NB4 (cell line): ENCODE results near the gene OSBP2.

ENCODE experiments used
- POLR2A ChIP-seq: IDR thresholded peaks from 2 replicates; pipeline ENCODE4 v1.6.1; 2011; ENCODE audit warnings: mild to moderate bottlenecking; ENCODE audit not compliant: insufficient read length; ENCODE audit errors: extremely low read depth
- TF ChIP-seq, protein P1 (sequence below): IDR thresholded peaks from one replicate; pipeline ENCODE4 v1.5.1; 2012; ENCODE audit warnings: low read depth, low read length
- TF ChIP-seq, protein P2 (sequence below): IDR thresholded peaks from 2 replicates; pipeline ENCODE4 v1.6.1; 2011; ENCODE audit warnings: low read depth, low read length

DNA sequence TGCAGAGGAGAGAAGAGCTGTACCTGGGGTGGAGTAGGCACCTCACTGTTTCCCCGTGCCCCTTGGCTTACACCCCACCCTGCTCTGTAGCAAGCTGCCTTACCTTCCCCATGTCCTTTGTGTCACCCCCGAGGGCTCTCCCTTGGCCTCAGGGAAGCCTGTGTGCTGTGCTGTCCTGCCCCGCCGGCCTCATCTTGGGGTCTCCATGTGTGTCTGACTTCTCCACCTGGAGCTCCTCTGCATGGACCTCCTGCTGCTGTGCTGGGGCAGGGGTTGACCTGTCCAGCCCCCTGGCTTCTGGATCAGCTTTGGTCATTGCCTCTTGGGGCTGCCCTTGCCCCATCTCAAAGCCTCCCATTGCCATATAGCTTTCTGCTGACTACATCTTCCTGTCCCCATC, 59.8 kb downstream of the OSBP2 start:
- TF ChIP-seq, protein P1, sequence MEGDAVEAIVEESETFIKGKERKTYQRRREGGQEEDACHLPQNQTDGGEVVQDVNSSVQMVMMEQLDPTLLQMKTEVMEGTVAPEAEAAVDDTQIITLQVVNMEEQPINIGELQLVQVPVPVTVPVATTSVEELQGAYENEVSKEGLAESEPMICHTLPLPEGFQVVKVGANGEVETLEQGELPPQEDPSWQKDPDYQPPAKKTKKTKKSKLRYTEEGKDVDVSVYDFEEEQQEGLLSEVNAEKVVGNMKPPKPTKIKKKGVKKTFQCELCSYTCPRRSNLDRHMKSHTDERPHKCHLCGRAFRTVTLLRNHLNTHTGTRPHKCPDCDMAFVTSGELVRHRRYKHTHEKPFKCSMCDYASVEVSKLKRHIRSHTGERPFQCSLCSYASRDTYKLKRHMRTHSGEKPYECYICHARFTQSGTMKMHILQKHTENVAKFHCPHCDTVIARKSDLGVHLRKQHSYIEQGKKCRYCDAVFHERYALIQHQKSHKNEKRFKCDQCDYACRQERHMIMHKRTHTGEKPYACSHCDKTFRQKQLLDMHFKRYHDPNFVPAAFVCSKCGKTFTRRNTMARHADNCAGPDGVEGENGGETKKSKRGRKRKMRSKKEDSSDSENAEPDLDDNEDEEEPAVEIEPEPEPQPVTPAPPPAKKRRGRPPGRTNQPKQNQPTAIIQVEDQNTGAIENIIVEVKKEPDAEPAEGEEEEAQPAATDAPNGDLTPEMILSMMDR = no peak
- TF ChIP-seq, protein P2, sequence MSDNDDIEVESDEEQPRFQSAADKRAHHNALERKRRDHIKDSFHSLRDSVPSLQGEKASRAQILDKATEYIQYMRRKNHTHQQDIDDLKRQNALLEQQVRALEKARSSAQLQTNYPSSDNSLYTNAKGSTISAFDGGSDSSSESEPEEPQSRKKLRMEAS = no peak
- TF ChIP-seq POLR2A = no peak
